DMS114 treated with DMSO at 0.1 percent for 48 hours (cell line): ENCODE measurements around the gene EXD1.

Experiments used
- DNase-seq: peaks from one replicate; lab custom pipeline; 2025; ENCODE audit not compliant: unreplicated experiment; lab: John Stamatoyannopoulos, UW

Gene EXD1

GRCh38 chr15:41231422-41232226 is 1.1 kb upstream of the EXD1 start:
- peak; percentile 52 for DNase-seq

DNA sequence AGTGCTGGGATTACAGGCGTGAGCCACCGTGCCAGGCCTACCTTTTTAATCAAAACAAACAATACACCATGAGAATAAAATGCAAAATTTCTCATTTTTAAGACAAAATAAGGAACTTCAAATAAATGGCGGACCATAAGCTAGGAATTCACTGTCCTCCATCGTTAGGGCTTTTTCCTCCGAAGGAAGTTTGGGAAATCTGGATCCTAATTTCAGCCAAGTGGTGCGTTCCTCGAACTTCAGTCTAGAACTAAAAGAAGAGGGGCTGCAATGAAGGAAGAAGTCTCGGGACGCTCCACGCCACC is 260 bp downstream of the EXD1 start:
- no peak for DNase-seq

- DNase-seq = no peak
Measured at GRCh38 chr15:41219381-41219780, 11.2 kb downstream of the EXD1 start.

- DNase-seq = no peak
Measured at GRCh38 chr15:41218851-41219250, 11.7 kb downstream of the EXD1 start.

- no peak for DNase-seq
Measured at GRCh38 chr15:41215708-41216107, 14.8 kb downstream of the EXD1 start.

- DNase-seq = no peak
Measured at GRCh38 chr15:41207687-41208448, 22.7 kb downstream of the EXD1 start.

DNA sequence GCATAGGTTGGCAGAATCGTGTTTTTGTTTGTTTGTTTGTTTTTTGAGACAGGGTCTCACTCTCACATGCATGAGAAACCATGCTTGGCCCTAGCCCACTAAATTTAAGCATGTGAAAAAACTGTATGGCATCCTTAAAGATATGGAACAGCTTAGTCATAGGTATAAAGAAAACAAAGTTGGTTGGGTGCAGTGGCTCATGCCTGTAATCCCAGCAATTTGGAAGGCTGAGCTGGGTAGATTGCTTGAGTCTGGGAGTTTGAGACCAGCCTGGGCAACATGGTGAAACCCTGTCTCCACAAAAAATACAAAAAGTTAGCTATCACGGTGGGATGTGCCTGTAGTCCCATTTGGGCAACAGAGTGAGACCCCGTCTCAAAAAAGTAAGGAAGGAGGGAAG is 25.2 kb downstream of the EXD1 start:
- DNase-seq = no peak

DNA sequence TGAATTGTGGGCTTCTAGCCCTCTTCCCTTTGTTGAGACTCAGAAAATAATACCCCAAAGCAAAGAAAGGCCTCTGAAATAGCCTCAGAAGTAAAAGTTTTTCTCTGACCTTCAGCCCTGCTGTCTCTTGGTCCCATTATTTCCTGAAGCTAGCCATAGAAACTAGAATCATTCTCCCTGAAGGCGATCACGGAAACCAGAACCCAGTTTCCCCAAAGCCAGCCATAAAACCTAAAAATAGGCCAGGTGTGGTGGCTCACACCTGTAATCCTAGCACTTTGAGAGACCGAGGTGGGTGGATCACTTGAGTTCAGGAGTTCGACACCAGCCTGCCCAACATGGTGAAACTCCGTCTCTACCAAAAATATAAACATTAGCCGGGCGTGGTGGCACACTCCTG is 27.2 kb downstream of the EXD1 start:
- DNase-seq = no peak

GRCh38 chr15:41199470-41199869 is 31.1 kb downstream of the EXD1 start:
- DNase-seq = no peak

DNA sequence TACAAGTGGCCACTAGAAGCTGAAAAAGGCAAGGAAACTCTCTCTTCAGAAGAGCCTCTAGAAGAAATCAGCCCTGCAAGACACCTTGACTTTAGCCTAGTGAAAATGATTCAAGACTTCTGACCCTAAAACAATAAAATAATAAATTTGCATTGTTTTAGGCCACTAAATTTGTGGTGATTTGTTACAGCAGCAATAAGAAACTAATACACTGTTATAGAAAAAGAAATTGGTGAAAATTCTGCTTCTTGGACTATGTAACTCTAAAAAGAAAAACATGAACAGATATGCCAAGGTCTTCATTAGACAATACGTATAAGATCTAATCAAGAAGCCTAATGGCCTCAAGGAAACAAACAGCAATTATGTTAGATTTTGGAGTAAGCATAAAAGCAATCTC is 36.1 kb downstream of the EXD1 start:
- no peak for DNase-seq

GRCh38 chr15:41183581-41183980 is 47.0 kb downstream of the EXD1 start:
- DNase-seq = no peak

GRCh38 chr15:41182266-41182665 is 48.3 kb downstream of the EXD1 start:
- no peak for DNase-seq

- no peak for DNase-seq
Measured at GRCh38 chr15:41180206-41180789, 50.3 kb downstream of the EXD1 start.

GRCh38 chr15:41169781-41170180 is 60.8 kb downstream of the EXD1 start:
- DNase-seq = no peak

DNA sequence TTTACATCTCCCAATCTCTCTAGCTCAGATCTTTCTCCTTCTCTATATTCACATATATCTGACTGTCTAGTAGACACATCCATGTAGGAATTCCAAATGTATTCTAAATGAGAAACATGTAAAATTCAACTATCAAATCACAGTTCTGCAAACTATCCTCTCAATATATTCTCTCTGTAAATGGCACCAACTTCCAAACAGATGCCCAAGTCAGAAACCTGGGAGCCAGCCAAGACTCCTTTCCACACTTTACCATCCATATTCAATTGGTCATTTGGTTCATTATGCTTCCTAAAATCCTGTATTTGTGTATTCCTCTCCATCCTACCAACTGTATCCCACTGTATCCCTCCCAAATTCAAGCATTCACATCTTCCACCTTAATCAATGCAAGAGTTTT is 61.5 kb downstream of the EXD1 start:
- no peak for DNase-seq

- DNase-seq = no peak
Measured at GRCh38 chr15:41161736-41162135, 68.8 kb downstream of the EXD1 start.

DNA sequence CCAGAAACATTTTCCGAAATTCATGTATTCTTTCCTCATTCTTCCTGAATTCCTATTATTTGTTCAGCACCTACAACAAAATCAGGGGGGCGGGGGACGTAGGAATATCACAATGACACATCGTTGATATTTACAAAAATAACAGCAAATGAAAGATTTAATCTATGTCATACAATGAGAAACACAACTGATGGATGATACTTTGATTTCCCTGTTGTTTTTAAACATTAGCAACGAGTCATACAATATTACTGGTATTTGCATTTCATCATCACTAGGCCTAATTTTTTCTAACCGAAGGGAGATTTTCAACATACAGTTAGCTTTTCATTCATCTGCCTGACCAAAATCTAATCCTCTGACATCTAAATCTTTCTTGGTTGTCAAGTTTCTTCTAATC is 69.2 kb downstream of the EXD1 start:
- DNase-seq = no peak

DNA sequence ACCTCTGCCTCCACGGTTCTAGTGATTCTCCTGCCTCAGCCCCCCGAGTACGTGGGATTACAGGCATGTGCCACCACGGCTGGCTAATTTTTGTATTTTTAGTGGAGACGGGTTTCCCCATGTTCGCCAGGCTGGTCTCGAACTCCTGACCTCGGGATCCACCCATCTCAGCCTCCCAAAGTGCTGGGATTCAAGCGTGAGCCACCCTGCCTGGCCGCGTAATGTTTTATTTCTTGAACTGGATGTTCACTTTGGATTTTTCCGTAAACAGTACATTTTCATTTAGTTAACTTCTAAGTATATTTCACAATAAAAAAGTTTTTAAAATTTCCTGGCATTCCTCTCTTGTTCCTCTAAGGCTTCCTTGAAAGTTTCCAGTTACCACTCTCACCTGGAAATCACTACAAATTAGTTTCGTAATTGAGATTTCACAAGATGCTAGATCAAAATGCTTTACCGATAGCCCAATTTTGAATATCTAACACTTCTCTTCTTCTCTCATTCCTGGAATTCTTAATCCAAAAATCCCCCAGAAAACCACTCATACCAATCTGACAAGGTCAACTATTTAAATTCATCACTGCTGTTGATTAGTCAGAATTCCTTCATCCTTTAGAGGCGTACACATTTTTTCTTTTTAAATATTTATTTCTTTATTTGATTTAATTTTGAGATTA is 69.8 kb downstream of the EXD1 start:
- no peak for DNase-seq

GRCh38 chr15:41154412-41154811 is 76.1 kb downstream of the EXD1 start:
- DNase-seq = no peak

- no peak for DNase-seq
Measured at GRCh38 chr15:41153733-41154132, 76.8 kb downstream of the EXD1 start.

DNA sequence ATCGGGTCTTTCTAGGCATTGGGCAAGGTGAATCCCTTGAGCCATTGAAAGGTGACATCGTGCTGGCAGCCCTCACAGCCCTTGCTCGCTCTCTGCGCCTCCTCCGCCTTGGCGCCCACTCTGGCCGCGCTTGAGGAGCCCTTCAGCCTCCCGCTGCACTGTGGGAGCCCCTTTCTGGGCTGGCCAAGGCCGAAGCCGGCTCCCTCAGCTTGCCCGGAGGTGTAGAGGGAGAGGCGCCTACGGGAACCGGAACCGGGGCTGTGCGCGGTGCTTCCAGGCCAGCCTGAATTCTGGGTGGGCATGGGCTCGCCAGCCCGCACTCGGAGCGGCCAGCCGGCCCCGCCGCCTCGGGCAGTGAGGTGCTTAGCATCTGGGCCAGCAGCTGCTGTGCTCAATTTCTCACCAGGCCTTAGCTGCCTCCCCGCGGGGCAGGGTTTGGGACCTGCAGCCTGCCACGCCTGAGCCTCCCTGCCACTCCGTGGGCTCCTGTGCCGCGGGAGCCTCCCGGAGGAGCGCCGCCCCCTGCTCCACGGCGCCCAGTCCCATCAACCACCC is 79.0 kb downstream of the EXD1 start:
- no peak for DNase-seq
